Activated CD4-positive, alpha-beta memory T cell treated with anti-CD3 and anti-CD28 coated beads for 36 hours (primary cell): Measurements from ENCODE around the gene DLG5. TPM values are rescaled to one million over a fixed set of nuclear protein-coding genes. Genes with fewer than 3 reads are reported as not detected.

Source experiments
- CTCF ChIA-PET: fragments of 350-600 bp; sonication (Branson Sonifier 250); formaldehyde crosslinking; loops from one replicate; lab custom pipeline; 2021; ENCODE audit warnings: antibody characterized with exemption, inconsistent platforms; lab: Charles Lee
- POLR2A ChIA-PET: fragments of 350-600 bp; sonication (Branson Sonifier 250); formaldehyde crosslinking; loops from one replicate; lab custom pipeline; 2021; ENCODE audit warnings: antibody characterized with exemption; lab: Charles Lee
- DNase-seq: peaks from one replicate; pipeline ENCODE4 v3.0.0-alpha.2; 2020
- H3K27ac Mint-ChIP-seq: one replicate; pipeline ENCODE4 v1.8.0; 2021; ENCODE audit warnings: mixed read lengths
- H3K27me3 Mint-ChIP-seq: one replicate; pipeline ENCODE4 v1.8.0; 2021; ENCODE audit warnings: mixed read lengths
- H3K36me3 Mint-ChIP-seq: one replicate; pipeline ENCODE4 v1.8.0; 2021; ENCODE audit warnings: mixed read lengths
- H3K4me1 Mint-ChIP-seq: one replicate; pipeline ENCODE4 v1.8.0; 2021; ENCODE audit warnings: low read depth, mixed read lengths
- H3K4me3 Mint-ChIP-seq: one replicate; pipeline ENCODE4 v1.8.0; 2021; ENCODE audit warnings: mild to moderate bottlenecking, mixed read lengths
- H3K9me3 Mint-ChIP-seq: one replicate; pipeline ENCODE4 v1.8.0; 2021; ENCODE audit warnings: mixed read lengths
- intact Hi-C: fragments of 100-400 bp; cut with micrococcal nuclease; formaldehyde crosslinking; loops from one replicate; pipeline ENCODE4 v1.15.1; 2023
- total RNA-seq, 2 experiments: library from RNA; stranded (reverse); gene quantifications; one replicate each; pipeline ENCODE4 v1.2.3, GENCODE V29; 2021

Gene DLG5
- total RNA-seq, 2 experiments from 2014 or later = 2.6 to 2.9 TPM

- Mint-ChIP-seq H3K4me1 (peaks cover 8% of the 10 kb centered on the region), H3K27ac (no peak overlapping the region), H3K36me3 (no peaks in the 10 kb centered on the region), H3K4me3 (no peak overlapping the region), H3K9me3 (no peaks in the 10 kb centered on the region), H3K27me3 (no peaks in the 10 kb centered on the region)
- ChIA-PET CTCF (no interaction called here), POLR2A (no interaction called here)
- intact Hi-C loops = no loop called here
- no peak for DNase-seq
Measured at GRCh38 chr10:77796311-77796915, 130.1 kb downstream of the DLG5 start.

DNA sequence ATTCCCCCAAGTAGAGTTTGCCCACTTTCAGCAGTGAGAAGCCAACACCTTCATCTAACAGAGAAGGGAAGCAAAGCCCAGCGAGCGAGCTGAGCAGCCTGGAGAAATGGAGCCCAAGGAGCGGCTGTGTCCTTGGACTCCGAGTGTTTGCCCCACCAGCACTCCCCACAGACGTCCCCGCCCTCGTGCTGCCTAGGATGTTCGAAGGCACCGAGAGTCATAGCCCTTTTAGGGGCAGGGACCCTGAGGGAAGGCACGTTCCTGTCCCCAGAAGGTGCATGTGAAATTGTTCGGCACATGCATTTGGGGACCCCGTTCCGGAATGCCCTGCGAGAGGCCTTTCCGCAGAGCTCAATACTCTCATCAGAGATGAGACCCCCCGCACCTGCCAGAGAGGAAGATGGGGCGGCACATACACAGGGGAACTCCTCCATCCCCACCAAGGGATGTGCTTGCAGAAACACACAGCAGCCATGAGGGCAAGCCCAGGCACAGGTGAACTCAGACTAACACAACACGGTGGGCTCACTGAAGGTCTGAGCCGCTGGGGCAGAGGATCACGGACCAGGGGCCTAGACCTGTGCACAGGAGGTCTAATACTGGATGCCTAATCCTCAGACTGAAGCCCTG is 131.0 kb downstream of the DLG5 start:
- H3K4me3 Mint-ChIP-seq = no peak overlapping the region
- no peaks in the 10 kb centered on the region for H3K4me1 Mint-ChIP-seq
- no peaks in the 10 kb centered on the region for H3K36me3 Mint-ChIP-seq
- POLR2A ChIA-PET = no interaction called here
- no peak overlapping the region for H3K27ac Mint-ChIP-seq
- H3K27me3 Mint-ChIP-seq = no peaks in the 10 kb centered on the region
- H3K9me3 Mint-ChIP-seq = no peaks in the 10 kb centered on the region
- CTCF ChIA-PET = no interaction called here
- intact Hi-C loops = no loop called here
- no peak for DNase-seq

GRCh38 chr10:77794256-77795142 is 132.1 kb downstream of the DLG5 start:
- ChIA-PET CTCF (no interaction called here), POLR2A (no interaction called here)
- DNase-seq = no peak
- H3K27ac Mint-ChIP-seq = no peak overlapping the region
- H3K27me3 Mint-ChIP-seq = no peaks in the 10 kb centered on the region
- H3K9me3 Mint-ChIP-seq = no peaks in the 10 kb centered on the region
- intact Hi-C loops = no loop called here
- no peaks in the 10 kb centered on the region for H3K36me3 Mint-ChIP-seq
- no peaks in the 10 kb centered on the region for H3K4me1 Mint-ChIP-seq
- H3K4me3 Mint-ChIP-seq = no peak overlapping the region

DNA sequence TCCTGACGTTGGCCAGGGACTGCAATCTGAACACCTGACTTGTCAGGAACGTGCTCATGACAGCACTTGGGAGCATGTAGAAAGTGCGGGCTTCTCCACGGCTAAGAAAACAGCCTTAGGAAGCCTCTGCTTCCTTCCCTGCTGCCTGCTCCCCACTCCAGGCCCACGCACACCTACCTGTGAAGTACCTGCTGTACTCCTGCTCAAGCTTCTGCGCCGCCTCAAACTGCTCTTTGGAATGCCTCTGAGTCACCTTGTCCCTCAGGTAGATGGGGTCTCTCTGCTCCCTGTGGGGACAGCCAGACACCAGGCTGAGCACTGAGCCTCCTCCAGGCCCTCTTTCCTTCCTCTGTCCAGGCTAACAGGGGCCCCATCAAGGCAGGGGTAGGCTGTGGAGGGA is 132.7 kb downstream of the DLG5 start:
- H3K27ac Mint-ChIP-seq = no peak overlapping the region
- DNase-seq = no peak
- CTCF ChIA-PET = no interaction called here
- H3K4me3 Mint-ChIP-seq = no peak overlapping the region
- no peaks in the 10 kb centered on the region for H3K4me1 Mint-ChIP-seq
- intact Hi-C loops = no loop called here
- no peaks in the 10 kb centered on the region for H3K36me3 Mint-ChIP-seq
- H3K27me3 Mint-ChIP-seq = no peaks in the 10 kb centered on the region
- H3K9me3 Mint-ChIP-seq = no peaks in the 10 kb centered on the region
- POLR2A ChIA-PET = no interaction called here

- Mint-ChIP-seq H3K27me3 (no peaks in the 10 kb centered on the region), H3K36me3 (no peaks in the 10 kb centered on the region), H3K4me3 (no peak overlapping the region), H3K27ac (no peak overlapping the region), H3K4me1 (no peaks in the 10 kb centered on the region), H3K9me3 (no peaks in the 10 kb centered on the region)
- POLR2A ChIA-PET = no interaction called here
- CTCF ChIA-PET = no interaction called here
- DNase-seq = no peak
- intact Hi-C loops = no loop called here
Measured at GRCh38 chr10:77792155-77792554, 134.4 kb downstream of the DLG5 start.

GRCh38 chr10:77791506-77791905 is 135.0 kb downstream of the DLG5 start:
- no peak for DNase-seq
- no peaks in the 10 kb centered on the region for H3K27me3 Mint-ChIP-seq
- no peaks in the 10 kb centered on the region for H3K4me1 Mint-ChIP-seq
- H3K36me3 Mint-ChIP-seq = no peaks in the 10 kb centered on the region
- no peak overlapping the region for H3K4me3 Mint-ChIP-seq
- CTCF ChIA-PET = no interaction called here
- intact Hi-C loops = no loop called here
- POLR2A ChIA-PET = no interaction called here
- no peaks in the 10 kb centered on the region for H3K9me3 Mint-ChIP-seq
- H3K27ac Mint-ChIP-seq = no peak overlapping the region

DNA sequence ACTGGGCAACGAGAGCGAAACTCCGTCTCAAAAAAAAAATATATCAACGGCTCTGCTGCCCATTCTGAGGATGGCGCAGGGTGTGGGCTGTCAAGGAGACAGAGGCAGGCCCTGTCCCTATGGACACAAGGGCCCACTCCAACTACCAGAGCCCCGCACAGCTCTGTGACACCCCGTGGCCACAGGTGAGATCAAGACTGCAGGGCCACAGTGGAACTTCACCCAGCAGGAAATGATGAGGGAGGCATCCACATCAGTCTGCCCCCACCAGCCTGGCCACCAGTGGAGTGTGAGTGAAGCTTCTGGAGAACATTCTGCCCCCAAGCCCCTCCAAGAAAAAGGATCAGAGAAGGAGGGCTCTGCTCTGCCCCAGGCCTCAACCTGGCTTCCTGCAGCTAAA is 136.7 kb downstream of the DLG5 start:
- no peak overlapping the region for H3K27ac Mint-ChIP-seq
- POLR2A ChIA-PET = no interaction called here
- no peaks in the 10 kb centered on the region for H3K4me1 Mint-ChIP-seq
- no peaks in the 10 kb centered on the region for H3K36me3 Mint-ChIP-seq
- CTCF ChIA-PET = interaction anchor here (0.8 kb wide), 1 partner anchor 78 kb away, joined by 3 read pairs; no protein-coding TSS in a partner anchor
- H3K27me3 Mint-ChIP-seq = no peaks in the 10 kb centered on the region
- no peaks in the 10 kb centered on the region for H3K9me3 Mint-ChIP-seq
- DNase-seq = no peak
- H3K4me3 Mint-ChIP-seq = no peak overlapping the region
- intact Hi-C loops = no loop called here

GRCh38 chr10:77789016-77789415 is 137.5 kb downstream of the DLG5 start:
- DNase-seq = no peak
- no peaks in the 10 kb centered on the region for H3K27me3 Mint-ChIP-seq
- H3K4me1 Mint-ChIP-seq = no peaks in the 10 kb centered on the region
- no peaks in the 10 kb centered on the region for H3K36me3 Mint-ChIP-seq
- intact Hi-C loops = no loop called here
- no peak overlapping the region for H3K27ac Mint-ChIP-seq
- H3K9me3 Mint-ChIP-seq = no peaks in the 10 kb centered on the region
- POLR2A ChIA-PET = no interaction called here
- H3K4me3 Mint-ChIP-seq = no peak overlapping the region
- CTCF ChIA-PET = no interaction called here

DNA sequence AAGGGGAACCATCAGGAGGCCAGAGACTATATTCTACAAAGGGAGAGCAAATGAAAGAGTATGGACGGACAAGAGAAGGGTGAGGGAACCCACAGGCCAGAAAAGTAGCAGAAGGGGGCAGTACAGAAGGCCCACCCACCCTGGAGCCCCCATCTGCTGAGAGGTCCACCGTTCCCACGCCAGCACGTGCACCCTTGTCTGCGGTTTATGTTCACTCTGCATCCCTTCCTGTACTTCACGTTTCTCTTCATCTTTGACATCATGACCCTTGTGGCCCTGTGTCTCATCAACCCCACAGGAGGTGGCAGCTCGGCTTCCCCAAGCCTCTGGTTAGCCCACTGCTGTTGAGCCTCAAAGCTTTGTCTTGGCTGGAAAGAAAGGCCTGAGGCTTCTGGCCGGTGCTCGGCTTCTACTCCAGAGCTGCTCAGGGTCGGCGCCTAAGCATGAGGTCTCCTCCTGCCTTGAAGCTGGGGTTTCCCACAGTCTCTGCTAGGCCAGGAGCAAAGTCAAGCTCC is 138.0 kb downstream of the DLG5 start:
- DNase-seq = no peak
- Mint-ChIP-seq H3K36me3 (no peaks in the 10 kb centered on the region), H3K4me3 (no peak overlapping the region), H3K9me3 (no peaks in the 10 kb centered on the region), H3K27me3 (no peaks in the 10 kb centered on the region), H3K4me1 (no peaks in the 10 kb centered on the region), H3K27ac (no peak overlapping the region)
- CTCF ChIA-PET = no interaction called here
- intact Hi-C loops = no loop called here
- POLR2A ChIA-PET = no interaction called here

DNA sequence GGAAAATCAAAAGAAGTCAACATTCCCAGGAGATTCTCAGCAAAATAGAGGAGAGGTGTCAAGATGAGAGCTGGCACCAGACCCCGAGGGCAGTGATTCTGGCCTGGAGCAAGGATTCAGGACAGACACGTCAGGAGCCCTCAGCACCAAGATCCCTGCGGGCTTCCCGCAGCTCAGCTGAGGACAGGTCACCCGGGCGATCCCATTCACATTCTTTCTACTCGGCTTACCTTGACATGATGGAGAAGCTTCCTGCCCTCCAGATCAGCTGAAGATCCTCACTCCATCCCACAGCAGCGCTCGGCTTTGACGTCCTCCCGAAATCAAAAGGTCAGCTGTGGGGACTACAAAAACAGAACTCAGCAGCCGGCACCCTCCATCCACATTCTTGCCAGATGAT is 139.1 kb downstream of the DLG5 start:
- ChIA-PET POLR2A (no interaction called here), CTCF (no interaction called here)
- H3K4me3 Mint-ChIP-seq = no peak overlapping the region
- H3K4me1 Mint-ChIP-seq = no peaks in the 10 kb centered on the region
- no peak overlapping the region for H3K27ac Mint-ChIP-seq
- intact Hi-C loops = no loop called here
- H3K9me3 Mint-ChIP-seq = no peaks in the 10 kb centered on the region
- H3K36me3 Mint-ChIP-seq = no peaks in the 10 kb centered on the region
- H3K27me3 Mint-ChIP-seq = no peaks in the 10 kb centered on the region
- DNase-seq = no peak

DNA sequence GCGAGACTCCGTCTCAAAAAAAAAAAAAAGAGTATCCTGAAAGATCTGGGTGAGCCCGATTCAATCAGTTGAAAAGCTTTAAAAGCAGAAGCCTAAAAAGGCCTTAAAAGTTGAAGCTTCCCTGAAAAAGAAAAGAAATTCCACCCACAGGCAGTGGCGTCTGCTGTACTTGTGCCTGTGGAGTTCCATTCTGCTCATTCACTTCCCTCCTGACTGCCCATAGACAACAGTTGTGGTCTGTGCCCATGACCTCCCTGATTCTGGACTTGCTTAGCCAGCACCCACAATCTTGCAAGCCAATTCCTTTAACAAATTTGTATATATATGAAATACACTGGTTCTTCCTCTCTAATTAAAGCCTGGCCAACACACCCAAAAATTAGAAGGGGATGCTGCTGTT is 141.7 kb downstream of the DLG5 start:
- no peak for DNase-seq
- intact Hi-C loops = no loop called here
- no peaks in the 10 kb centered on the region for H3K27me3 Mint-ChIP-seq
- H3K36me3 Mint-ChIP-seq = no peaks in the 10 kb centered on the region
- H3K27ac Mint-ChIP-seq = no peak overlapping the region
- H3K9me3 Mint-ChIP-seq = no peaks in the 10 kb centered on the region
- no peak overlapping the region for H3K4me3 Mint-ChIP-seq
- H3K4me1 Mint-ChIP-seq = no peaks in the 10 kb centered on the region
- CTCF ChIA-PET = no interaction called here
- POLR2A ChIA-PET = no interaction called here

- ChIA-PET CTCF (no interaction called here), POLR2A (no interaction called here)
- no peak overlapping the region for H3K4me3 Mint-ChIP-seq
- intact Hi-C loops = no loop called here
- H3K27ac Mint-ChIP-seq = no peak overlapping the region
- H3K36me3 Mint-ChIP-seq = no peaks in the 10 kb centered on the region
- H3K9me3 Mint-ChIP-seq = peaks cover 5% of the 10 kb centered on the region
- DNase-seq = no peak
- H3K4me1 Mint-ChIP-seq = no peaks in the 10 kb centered on the region
- no peaks in the 10 kb centered on the region for H3K27me3 Mint-ChIP-seq
Measured at GRCh38 chr10:77782328-77783061, 144.1 kb downstream of the DLG5 start.
